ENCODE results near the gene BICRAL.
"Not testable (repeated sequence)": the region's sequence is repeated elsewhere in the genome, so short reads cannot be mapped to it uniquely, and the experiment has no call there.

Gene BICRAL

GRCh38 chr6:42805297-42805861 is 23.5 kb downstream of the BICRAL start:
- no peak for DNase-seq

- not testable (repeated sequence) for DNase-seq
Measured at GRCh38 chr6:42806359-42806758, 24.5 kb downstream of the BICRAL start.

- DNase-seq, result no peak
Measured at GRCh38 chr6:42808492-42809483, 26.9 kb downstream of the BICRAL start.

GRCh38 chr6:42813074-42813645 is 31.3 kb downstream of the BICRAL start:
- no peak for DNase-seq

- no peak for DNase-seq
Measured at GRCh38 chr6:42813906-42814444, 32.1 kb downstream of the BICRAL start.

- not testable (repeated sequence) for DNase-seq
Measured at GRCh38 chr6:42815726-42816125, 33.9 kb downstream of the BICRAL start.

GRCh38 chr6:42817907-42818306 is 36.1 kb downstream of the BICRAL start:
- no peak for DNase-seq

GRCh38 chr6:42818416-42818815 is 36.6 kb downstream of the BICRAL start:
- DNase-seq, result no peak

GRCh38 chr6:42818878-42819277 is 37.0 kb downstream of the BICRAL start:
- DNase-seq, result no peak

- no peak for DNase-seq
Measured at GRCh38 chr6:42819803-42820511, 38.1 kb downstream of the BICRAL start.

GRCh38 chr6:42820512-42821340 is 38.9 kb downstream of the BICRAL start:
- DNase-seq, result no peak

- DNase-seq, result no peak
Measured at GRCh38 chr6:42821341-42821668, 39.5 kb downstream of the BICRAL start.

- no peak for DNase-seq
Measured at GRCh38 chr6:42821846-42822245, 40.0 kb downstream of the BICRAL start.

- DNase-seq, result no peak
Measured at GRCh38 chr6:42829561-42830092, 47.8 kb downstream of the BICRAL start.

- no peak for DNase-seq
Measured at GRCh38 chr6:42831237-42831636, 49.4 kb downstream of the BICRAL start.

- DNase-seq, result no peak
Measured at GRCh38 chr6:42834056-42834455, 52.2 kb downstream of the BICRAL start.

- DNase-seq, result no peak
Measured at GRCh38 chr6:42841844-42842584, 60.2 kb downstream of the BICRAL start.

- DNase-seq, result no peak
Measured at GRCh38 chr6:42845327-42845694, 63.5 kb downstream of the BICRAL start.

GRCh38 chr6:42846505-42846904 is 64.7 kb downstream of the BICRAL start:
- no peak for DNase-seq

- DNase-seq, result no peak
Measured at GRCh38 chr6:42848700-42849099, 66.8 kb downstream of the BICRAL start.

- DNase-seq, result no peak
Measured at GRCh38 chr6:42851599-42851998, 69.7 kb downstream of the BICRAL start.
